B cell (primary cell): ENCODE results near the gene SPON2. TPM values are rescaled to one million over a fixed set of nuclear protein-coding genes. Genes with fewer than 3 reads are reported as not detected.

Experiments used
- ATAC-seq: fragments of 200-7000 bp; cut with Tn5 transposase; one replicate; pipeline ENCODE4 v1.10.0; 2021; ENCODE audit warnings: low read depth, mild to moderate bottlenecking, moderate number of reproducible peaks, moderate library complexity
- CTCF ChIA-PET: fragments of 350-600 bp; sonication (Branson Sonifier 250); formaldehyde crosslinking; loops from one replicate; lab custom pipeline; 2021; ENCODE audit warnings: antibody characterized with exemption, inconsistent platforms; lab: Charles Lee
- POLR2A ChIA-PET: fragments of 350-600 bp; sonication (Branson Sonifier 250); formaldehyde crosslinking; loops from one replicate; lab custom pipeline; 2021; ENCODE audit warnings: antibody characterized with exemption; lab: Charles Lee
- DNase-seq: peaks from one replicate; pipeline ENCODE4 v3.0.0; 2013
- H2AFZ ChIP-seq: 2 replicates; pipeline ENCODE4 v1.6.1; 2012; ENCODE audit warnings: mild to moderate bottlenecking, low read depth, low read length; ENCODE audit not compliant: insufficient read depth, poor library complexity, severe bottlenecking
- H3K27ac ChIP-seq, 2 donors: 1 replicate in 1 of 2; 2 replicates in 1 of 2; pipeline ENCODE4 v1.5.1; 2012 to 2013; ENCODE audit warnings: low read length in 2 of 2, mild to moderate bottlenecking in 2 of 2, moderate library complexity in 1 of 2
- H3K27me3 ChIP-seq, 4 experiments: fragments of 200-600 bp in 1 of 4; sonication (generic) in 1 of 4; replicated peaks in 1 of 4; 1 replicate in 2 of 4; 2 replicates in 2 of 4; pipeline versions ENCODE4 v1.6.1 to v1.7.0; 2013 to 2016; ENCODE audit warnings: low read length in 3 of 4, mild to moderate bottlenecking in 2 of 4, mixed read lengths in 1 of 4, moderate library complexity in 1 of 4; ENCODE audit not compliant: insufficient read depth in 4 of 4, control insufficient read depth in 3 of 4; ENCODE audit errors: control extremely low read depth in 1 of 4
- H3K36me3 ChIP-seq, 2 experiments: replicated peaks in 1 of 2; 1 replicate in 1 of 2; 2 replicates in 1 of 2; pipeline versions ENCODE4 v1.6.1 to v1.7.1; 2013; ENCODE audit warnings: low read length in 1 of 2; ENCODE audit not compliant: insufficient read depth in 2 of 2, control insufficient read depth in 1 of 2; ENCODE audit errors: control extremely low read depth in 1 of 2, extremely low read depth in 1 of 2
- H3K4me1 ChIP-seq, 2 donors: fragments of 200-600 bp in 1 of 2; sonication (generic) in 1 of 2; 1 replicate in 1 of 2; 2 replicates in 1 of 2; pipeline versions ENCODE4 v1.5.1 to v1.6.1; 2013 to 2017; ENCODE audit warnings: low read length in 2 of 2; ENCODE audit not compliant: control insufficient read depth in 2 of 2, insufficient read depth in 2 of 2
- H3K4me2 ChIP-seq: replicated peaks from 2 replicates; pipeline ENCODE3; 2012; ENCODE audit warnings: mild to moderate bottlenecking, low read depth, low read length; ENCODE audit not compliant: poor library complexity, severe bottlenecking
- H3K4me3 ChIP-seq, 5 experiments: fragments of 200-600 bp in 1 of 5; sonication (generic) in 1 of 5; 1 replicate in 3 of 5; 2 replicates in 2 of 5; pipeline versions ENCODE4 v1.5.1 to v1.7.0; 2011 to 2016; ENCODE audit warnings: low read length in 4 of 5, mild to moderate bottlenecking in 4 of 5, low read depth in 2 of 5, control low read depth in 1 of 5, moderate library complexity in 1 of 5; ENCODE audit not compliant: insufficient read depth in 1 of 5; ENCODE audit errors: control extremely low read depth in 1 of 5, extremely low read depth in 1 of 5
- H3K79me2 ChIP-seq: fragments of 200-600 bp; sonication (generic); one replicate; pipeline ENCODE4 v1.6.0; 2016; ENCODE audit warnings: low read length; ENCODE audit not compliant: control insufficient read depth, insufficient read depth
- H3K9ac ChIP-seq: fragments of 200-600 bp; sonication (generic); 2 replicates; pipeline ENCODE4 v1.6.1; 2017; ENCODE audit warnings: mild to moderate bottlenecking, low read length, moderate library complexity
- H3K9me3 ChIP-seq, 3 donors: one replicate each; pipeline versions ENCODE4 v1.6.1 to v1.7.1; 2013; ENCODE audit warnings: low read length in 2 of 3; ENCODE audit not compliant: control insufficient read depth in 2 of 3, insufficient read depth in 1 of 3; ENCODE audit errors: control extremely low read depth in 1 of 3
- H4K20me1 ChIP-seq: 2 replicates; pipeline ENCODE4 v1.6.0; 2012; ENCODE audit warnings: mild to moderate bottlenecking, low read length; ENCODE audit not compliant: insufficient read depth, control insufficient read depth, poor library complexity, severe bottlenecking
- H3K27ac Mint-ChIP-seq: one replicate; pipeline ENCODE4 v1.8.0; 2021; ENCODE audit warnings: mixed read lengths
- H3K27me3 Mint-ChIP-seq: one replicate; pipeline ENCODE4 v1.8.0; 2021; ENCODE audit warnings: mixed read lengths
- H3K4me1 Mint-ChIP-seq: one replicate; pipeline ENCODE4 v1.8.0; 2021; ENCODE audit warnings: mixed read lengths
- H3K4me3 Mint-ChIP-seq: one replicate; pipeline ENCODE4 v1.8.0; 2021; ENCODE audit warnings: mixed read lengths
- H3K9me3 Mint-ChIP-seq: one replicate; pipeline ENCODE4 v1.8.0; 2022; ENCODE audit warnings: mixed read lengths; ENCODE audit not compliant: insufficient read depth
- EZH2 ChIP-seq: IDR thresholded peaks from 2 replicates; pipeline ENCODE4 v1.6.1; 2012; ENCODE audit warnings: borderline replicate concordance, low read depth, mild to moderate bottlenecking, moderate library complexity, low read length; ENCODE audit not compliant: insufficient read depth, poor library complexity, severe bottlenecking
- WGBS: methylation state at CpG from one replicate; pipeline ENCODE4 v1.1.5; 2013; ENCODE audit warnings: missing lambda C conversion rate; ENCODE audit not compliant: insufficient coverage; 5-methylcytosine and 5-hydroxymethylcytosine counted together
- intact Hi-C: fragments of 100-400 bp; cut with micrococcal nuclease; formaldehyde crosslinking; loops from one replicate; pipeline ENCODE4 v1.10.0; 2022
- polyA plus RNA-seq: library from polyadenylated mRNA; depleted of rRNA; stranded (reverse); fragments of >200 nt; gene quantifications from 2 replicates; pipeline ENCODE4 v1.2.3, GENCODE V29; 2012
- total RNA-seq, 2 donors: library from RNA; stranded (reverse); fragments of 120-200 nt in 1 of 2; gene quantifications; 1 replicate in 1 of 2; 2 replicates in 1 of 2; pipeline versions ENCODE4 v1.2.3 to v1.2.4, GENCODE V29; 2013 to 2022
- TF ChIP-seq, protein P1 (sequence below): fragments of 200-600 bp; IDR thresholded peaks from one replicate; pipeline ENCODE4 v1.8.0; 2022; ENCODE audit warnings: antibody characterized with exemption, mild to moderate bottlenecking

SPON2 gene
- total and polyA plus RNA-seq, 2 donors (not counting 1 experiment from before 2014, with no cell fraction given) = 3.8 to 5.1 TPM

DNA sequence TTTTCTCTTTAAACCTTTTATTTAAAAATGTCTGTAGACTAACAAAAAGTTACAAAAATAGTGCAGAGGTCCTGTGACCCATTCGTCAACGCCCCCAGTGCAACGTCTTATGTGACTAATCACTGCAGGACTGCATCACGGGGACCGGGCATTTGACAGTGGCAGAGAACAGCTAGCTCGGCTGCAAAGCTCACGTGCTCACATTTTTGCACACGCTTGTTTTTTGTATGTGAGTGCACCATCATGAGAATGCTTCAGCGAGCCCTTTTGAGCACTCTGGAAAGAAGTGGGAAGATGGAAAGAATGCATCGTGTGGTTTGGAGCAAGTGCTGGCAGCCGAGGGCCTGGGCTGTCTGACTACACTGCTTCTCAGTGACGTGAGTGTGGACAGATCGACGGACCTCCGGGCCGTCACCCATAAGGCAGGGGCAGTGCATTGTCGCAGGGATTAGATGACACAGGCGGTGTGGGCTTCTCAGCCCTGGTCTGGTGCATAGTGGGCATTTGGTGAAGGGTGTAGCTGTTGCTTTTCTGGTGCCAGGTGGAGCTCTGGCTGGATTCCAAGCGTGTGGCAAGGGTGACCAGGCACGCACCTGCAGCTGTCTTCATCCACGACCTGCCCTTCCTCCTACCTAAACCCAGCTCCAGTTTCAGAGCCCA lies 17.7 kb downstream of the SPON2 start:
- Mint-ChIP-seq H3K27ac (no peak overlapping the region), H3K4me3 (no peak overlapping the region), H3K27me3 (peaks cover 22% of the 10 kb centered on the region), H3K4me1 (no peaks in the 10 kb centered on the region), H3K9me3 (peaks cover 3% of the 10 kb centered on the region)
- no peak overlapping the region for H3K4me3 ChIP-seq
- intact Hi-C loops = no loop called here
- H3K27me3 ChIP-seq = no peaks in the 10 kb centered on the region
- H3K9me3 ChIP-seq = peaks cover 0 to 27% (median 11%) of the 10 kb centered on the region in 3 donors
- WGBS = 77% methylated on average over 19 of the region's 21 CpGs
- no peaks in the 10 kb centered on the region for H3K79me2 ChIP-seq
- H3K9ac ChIP-seq = no peak overlapping the region
- TF ChIP-seq, protein P1, sequence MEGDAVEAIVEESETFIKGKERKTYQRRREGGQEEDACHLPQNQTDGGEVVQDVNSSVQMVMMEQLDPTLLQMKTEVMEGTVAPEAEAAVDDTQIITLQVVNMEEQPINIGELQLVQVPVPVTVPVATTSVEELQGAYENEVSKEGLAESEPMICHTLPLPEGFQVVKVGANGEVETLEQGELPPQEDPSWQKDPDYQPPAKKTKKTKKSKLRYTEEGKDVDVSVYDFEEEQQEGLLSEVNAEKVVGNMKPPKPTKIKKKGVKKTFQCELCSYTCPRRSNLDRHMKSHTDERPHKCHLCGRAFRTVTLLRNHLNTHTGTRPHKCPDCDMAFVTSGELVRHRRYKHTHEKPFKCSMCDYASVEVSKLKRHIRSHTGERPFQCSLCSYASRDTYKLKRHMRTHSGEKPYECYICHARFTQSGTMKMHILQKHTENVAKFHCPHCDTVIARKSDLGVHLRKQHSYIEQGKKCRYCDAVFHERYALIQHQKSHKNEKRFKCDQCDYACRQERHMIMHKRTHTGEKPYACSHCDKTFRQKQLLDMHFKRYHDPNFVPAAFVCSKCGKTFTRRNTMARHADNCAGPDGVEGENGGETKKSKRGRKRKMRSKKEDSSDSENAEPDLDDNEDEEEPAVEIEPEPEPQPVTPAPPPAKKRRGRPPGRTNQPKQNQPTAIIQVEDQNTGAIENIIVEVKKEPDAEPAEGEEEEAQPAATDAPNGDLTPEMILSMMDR = no peak
- TF ChIP-seq EZH2 = no peak
- H3K27ac ChIP-seq = no peak overlapping the region
- ChIA-PET POLR2A (no interaction called here), CTCF (interaction anchor here (1.8 kb wide), 1 partner anchor 13 kb away, joined by 4 read pairs; no protein-coding TSS in a partner anchor)
- H3K4me1 ChIP-seq = peaks cover 8 to 9% of the 10 kb centered on the region in 2 donors
- DNase-seq = no peak
- H4K20me1 ChIP-seq = no peaks in the 10 kb centered on the region
- no peak overlapping the region for H2AFZ ChIP-seq
- no peak for ATAC-seq
- H3K36me3 ChIP-seq = no peaks in the 10 kb centered on the region
- H3K4me2 ChIP-seq = no peak overlapping the region

DNA sequence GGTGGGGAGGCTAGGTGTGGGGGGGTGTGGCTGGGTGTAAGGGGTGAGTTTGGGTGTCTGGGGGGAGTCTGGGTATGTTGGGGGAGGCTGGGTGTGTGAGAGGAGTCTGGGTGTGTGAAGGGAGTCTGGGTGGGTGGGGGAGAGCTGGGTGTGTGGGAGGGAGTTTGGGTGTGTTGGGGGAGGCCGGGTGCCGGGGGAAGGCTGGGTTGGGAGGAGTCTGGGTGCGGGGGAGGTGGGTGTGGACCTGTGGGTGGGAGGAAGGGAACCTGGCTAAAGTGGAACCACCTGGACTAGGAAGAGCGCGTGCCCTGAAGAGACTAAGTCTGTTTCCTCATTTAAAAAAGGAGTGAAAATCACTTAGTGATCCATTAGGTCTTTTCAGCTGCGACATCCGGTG lies 18.3 kb downstream of the SPON2 start:
- Histone ChIP-seq H3K27ac (no peak overlapping the region), H3K9ac (no peak overlapping the region), H3K4me3 (no peak overlapping the region), H4K20me1 (no peaks in the 10 kb centered on the region), H3K27me3 (no peaks in the 10 kb centered on the region), H3K36me3 (no peaks in the 10 kb centered on the region), H3K4me2 (no peak overlapping the region), H2AFZ (no peak overlapping the region), H3K4me1 (peaks cover 8 to 9% of the 10 kb centered on the region in 2 donors), H3K79me2 (no peaks in the 10 kb centered on the region), H3K9me3 (peaks cover 0 to 27% (median 11%) of the 10 kb centered on the region in 3 donors)
- no peak for TF ChIP-seq EZH2
- ChIA-PET POLR2A (no interaction called here), CTCF (no interaction called here)
- Mint-ChIP-seq H3K4me1 (no peaks in the 10 kb centered on the region), H3K4me3 (no peak overlapping the region), H3K27ac (no peak overlapping the region), H3K27me3 (peaks cover 22% of the 10 kb centered on the region), H3K9me3 (peaks cover 3% of the 10 kb centered on the region)
- no peak for DNase-seq
- 68% methylated on average over 5 of the region's 7 CpGs for WGBS
- intact Hi-C loops = no loop called here
- ATAC-seq = no peak
